ENCODE data around the gene TRAPPC10.

The TRAPPC10 gene

GRCh38 chr21:44019568-44019958 is 7.5 kb downstream of the TRAPPC10 start:
- DNase-seq: no peak
- TF ChIP-seq POLR2A (IDR thresholded peaks at IDR 0.05; ENCODE audit: low read length): no peak
- no peak for TF ChIP-seq GATA1 (IDR thresholded peaks at IDR 0.05; ENCODE audit: low read depth, low read length)

- DNase-seq: no peak
Observed at GRCh38 chr21:44020551-44020950, 8.4 kb downstream of the TRAPPC10 start.

GRCh38 chr21:44021064-44021463 is 9.0 kb downstream of the TRAPPC10 start:
- DNase-seq: no peak
- TF ChIP-seq POLR2A (IDR thresholded peaks at IDR 0.05; ENCODE audit: low read length): no peak
- TF ChIP-seq GATA1 (IDR thresholded peaks at IDR 0.05; ENCODE audit: low read depth, low read length): no peak

More at GRCh38 chr21:44020551-44020950, 8.4 kb downstream of the TRAPPC10 start:
- no peak for TF ChIP-seq GATA1 (IDR thresholded peaks at IDR 0.05; ENCODE audit: low read depth, low read length)
- TF ChIP-seq POLR2A (IDR thresholded peaks at IDR 0.05; ENCODE audit: low read length): no peak

GRCh38 chr21:44024257-44024656 is 12.1 kb downstream of the TRAPPC10 start:
- DNase-seq: no peak
- TF ChIP-seq GATA1 (IDR thresholded peaks at IDR 0.05; ENCODE audit: low read depth, low read length): no peak
- no peak for TF ChIP-seq POLR2A (IDR thresholded peaks at IDR 0.05; ENCODE audit: low read length)

- peak; percentile 27 to 42 for DNase-seq
- TF ChIP-seq POLR2A (IDR thresholded peaks at IDR 0.05; ENCODE audit: low read length) (no peak), GATA1 (IDR thresholded peaks at IDR 0.05; ENCODE audit: low read depth, low read length) (no peak)
Observed at GRCh38 chr21:44024887-44025353, 12.8 kb downstream of the TRAPPC10 start.

- no peak for DNase-seq
- no peak for TF ChIP-seq POLR2A (IDR thresholded peaks at IDR 0.05; ENCODE audit: low read length)
- no peak for TF ChIP-seq GATA1 (IDR thresholded peaks at IDR 0.05; ENCODE audit: low read depth, low read length)
Observed at GRCh38 chr21:44027607-44028286, 15.6 kb downstream of the TRAPPC10 start.

GRCh38 chr21:44028287-44028659 is 16.2 kb downstream of the TRAPPC10 start:
- TF ChIP-seq POLR2A (IDR thresholded peaks at IDR 0.05; ENCODE audit: low read length) (no peak), GATA1 (IDR thresholded peaks at IDR 0.05; ENCODE audit: low read depth, low read length) (no peak)
- no peak for DNase-seq

GRCh38 chr21:44029460-44030087 is 17.5 kb downstream of the TRAPPC10 start:
- no peak for DNase-seq
- TF ChIP-seq GATA1 (IDR thresholded peaks at IDR 0.05; ENCODE audit: low read depth, low read length) (no peak), POLR2A (IDR thresholded peaks at IDR 0.05; ENCODE audit: low read length) (no peak)

GRCh38 chr21:44035244-44035643 is 23.1 kb downstream of the TRAPPC10 start:
- TF ChIP-seq POLR2A (IDR thresholded peaks at IDR 0.05; ENCODE audit: low read length) (no peak), GATA1 (IDR thresholded peaks at IDR 0.05; ENCODE audit: low read depth, low read length) (no peak)
- DNase-seq: no peak

- no peak for DNase-seq
- TF ChIP-seq POLR2A (IDR thresholded peaks at IDR 0.05; ENCODE audit: low read length): no peak
- no peak for TF ChIP-seq GATA1 (IDR thresholded peaks at IDR 0.05; ENCODE audit: low read depth, low read length)
Observed at GRCh38 chr21:44038063-44038462, 26.0 kb downstream of the TRAPPC10 start.

- no peak for TF ChIP-seq GATA1 (IDR thresholded peaks at IDR 0.05; ENCODE audit: low read depth, low read length)
- no peak for TF ChIP-seq POLR2A (IDR thresholded peaks at IDR 0.05; ENCODE audit: low read length)
- no peak for DNase-seq
Observed at GRCh38 chr21:44039828-44040227, 27.7 kb downstream of the TRAPPC10 start.

- TF ChIP-seq GATA1 (IDR thresholded peaks at IDR 0.05; ENCODE audit: low read depth, low read length) (no peak), POLR2A (IDR thresholded peaks at IDR 0.05; ENCODE audit: low read length) (no peak)
- DNase-seq: no peak
Observed at GRCh38 chr21:44043613-44044012, 31.5 kb downstream of the TRAPPC10 start.

- DNase-seq: no peak
- no peak for TF ChIP-seq POLR2A (IDR thresholded peaks at IDR 0.05; ENCODE audit: low read length)
- TF ChIP-seq GATA1 (IDR thresholded peaks at IDR 0.05; ENCODE audit: low read depth, low read length): no peak
Observed at GRCh38 chr21:44046734-44047133, 34.6 kb downstream of the TRAPPC10 start.

- no peak for TF ChIP-seq GATA1 (IDR thresholded peaks at IDR 0.05; ENCODE audit: low read depth, low read length)
- no peak for TF ChIP-seq POLR2A (IDR thresholded peaks at IDR 0.05; ENCODE audit: low read length)
- DNase-seq: no peak
Observed at GRCh38 chr21:44047996-44048560, 36.0 kb downstream of the TRAPPC10 start.

GRCh38 chr21:44049182-44049581 is 37.1 kb downstream of the TRAPPC10 start:
- TF ChIP-seq POLR2A (IDR thresholded peaks at IDR 0.05; ENCODE audit: low read length) (no peak), GATA1 (IDR thresholded peaks at IDR 0.05; ENCODE audit: low read depth, low read length) (no peak)
- DNase-seq: no peak

Data from erythroblast (primary cell).